Tibial nerve (tissue), 4 donors: ENCODE data around the gene ETV6.

Source experiments
- EP300 ChIP-seq, 2 donors: sonication (generic); formaldehyde crosslinking; IDR thresholded peaks; one replicate each; pipeline ENCODE4 v1.6.1; 2017; ENCODE audit warnings: antibody characterized with exemption in 2 of 2, mild to moderate bottlenecking in 1 of 2
- POLR2A ChIP-seq, 2 donors: fragments of 450-650 bp; IDR thresholded peaks; one replicate each; pipeline ENCODE4 v1.6.1; 2017; ENCODE audit warnings: antibody characterized with exemption in 2 of 2, mild to moderate bottlenecking in 2 of 2, moderate library complexity in 2 of 2
- TF ChIP-seq, protein P1 (sequence below), 5 experiments: fragments of 200-600 bp in 3 of 5; fragments of 450-650 bp in 2 of 5; sonication (generic) in 3 of 5; IDR thresholded peaks; one replicate each; pipeline ENCODE4 v1.5.1; 2016 to 2019; ENCODE audit warnings: antibody characterized with exemption in 5 of 5, mild to moderate bottlenecking in 3 of 5, moderate library complexity in 2 of 5

DNA sequence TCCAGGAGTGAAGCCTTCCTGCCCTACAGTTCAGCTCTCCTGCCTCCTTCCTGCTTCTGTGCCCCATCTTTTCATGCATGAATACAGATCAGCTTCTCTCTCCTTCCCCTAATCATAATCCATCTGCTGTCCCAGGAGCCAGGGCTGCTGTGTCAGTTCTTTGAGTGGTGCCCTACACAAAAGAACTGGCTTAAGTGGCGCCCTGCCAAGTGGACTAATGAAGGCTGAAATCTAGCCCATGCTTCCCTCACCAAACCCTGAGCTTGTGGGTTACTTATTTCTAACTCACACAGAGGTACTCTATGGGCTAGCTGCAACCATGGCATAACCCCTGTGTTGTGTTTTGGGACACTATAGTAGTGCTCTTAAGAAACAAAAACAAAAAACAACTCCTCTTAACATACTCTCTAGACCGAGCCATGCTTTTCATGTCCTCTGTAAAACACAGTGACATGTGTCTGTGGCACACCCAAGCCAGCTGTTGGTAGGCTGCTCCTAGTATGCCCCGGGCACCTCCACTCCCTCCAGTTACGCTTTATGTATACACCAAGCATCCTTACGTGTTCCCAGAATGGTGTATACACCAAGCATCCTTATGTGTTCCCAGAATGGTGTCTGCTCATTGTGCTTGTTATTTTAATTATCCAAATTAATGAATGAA lies 19.3 kb upstream of the ETV6 start:
- TF ChIP-seq, protein P1, sequence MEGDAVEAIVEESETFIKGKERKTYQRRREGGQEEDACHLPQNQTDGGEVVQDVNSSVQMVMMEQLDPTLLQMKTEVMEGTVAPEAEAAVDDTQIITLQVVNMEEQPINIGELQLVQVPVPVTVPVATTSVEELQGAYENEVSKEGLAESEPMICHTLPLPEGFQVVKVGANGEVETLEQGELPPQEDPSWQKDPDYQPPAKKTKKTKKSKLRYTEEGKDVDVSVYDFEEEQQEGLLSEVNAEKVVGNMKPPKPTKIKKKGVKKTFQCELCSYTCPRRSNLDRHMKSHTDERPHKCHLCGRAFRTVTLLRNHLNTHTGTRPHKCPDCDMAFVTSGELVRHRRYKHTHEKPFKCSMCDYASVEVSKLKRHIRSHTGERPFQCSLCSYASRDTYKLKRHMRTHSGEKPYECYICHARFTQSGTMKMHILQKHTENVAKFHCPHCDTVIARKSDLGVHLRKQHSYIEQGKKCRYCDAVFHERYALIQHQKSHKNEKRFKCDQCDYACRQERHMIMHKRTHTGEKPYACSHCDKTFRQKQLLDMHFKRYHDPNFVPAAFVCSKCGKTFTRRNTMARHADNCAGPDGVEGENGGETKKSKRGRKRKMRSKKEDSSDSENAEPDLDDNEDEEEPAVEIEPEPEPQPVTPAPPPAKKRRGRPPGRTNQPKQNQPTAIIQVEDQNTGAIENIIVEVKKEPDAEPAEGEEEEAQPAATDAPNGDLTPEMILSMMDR (IDR thresholded peaks at IDR 0.05) = no peak
- TF ChIP-seq POLR2A (IDR thresholded peaks at IDR 0.05) (no peak), EP300 (IDR thresholded peaks at IDR 0.05) (no peak)
